Measurements from ENCODE around the gene ENOPH1. TPM values are rescaled to one million over a fixed set of nuclear protein-coding genes. Genes with fewer than 3 reads are reported as not detected.
A peak's percentile ranks its signal among the peaks of the same experiment; 100 is the strongest.

The ENOPH1 gene
- polyA plus RNA-seq, 1 donor from 2014 or later: 159 TPM

DNA sequence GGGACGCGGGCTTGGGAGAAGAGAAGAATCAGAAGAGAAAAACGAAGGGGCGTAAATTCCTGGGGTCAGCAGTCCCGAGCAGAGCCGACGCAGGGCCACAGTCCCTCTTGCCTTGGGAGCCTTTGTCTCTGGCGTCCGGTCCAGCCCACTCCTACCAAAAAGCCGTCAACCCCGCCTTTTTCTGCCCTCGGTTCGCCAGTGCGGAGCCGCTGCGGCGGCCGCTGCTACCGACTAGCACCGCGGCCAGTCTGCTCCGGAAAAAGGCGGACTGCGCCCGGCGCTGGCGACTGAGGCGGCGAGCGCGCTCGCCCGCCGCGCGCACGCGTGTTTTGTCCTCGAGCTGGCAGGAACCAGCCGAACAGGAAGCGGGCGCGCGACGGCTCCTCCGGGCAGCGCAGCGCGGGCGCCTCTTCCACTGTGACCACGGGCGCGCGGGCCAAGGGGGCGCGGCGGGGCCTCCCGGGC, 630 bp upstream of the ENOPH1 start:
- no peaks in the 10 kb centered on the region for H3K27me3 ChIP-seq (ENCODE audit: insufficient read depth, low read depth, low read length)
- H2AFZ ChIP-seq (ENCODE audit: low read depth, low read length): peak overlapping the region; percentile 28

DNA sequence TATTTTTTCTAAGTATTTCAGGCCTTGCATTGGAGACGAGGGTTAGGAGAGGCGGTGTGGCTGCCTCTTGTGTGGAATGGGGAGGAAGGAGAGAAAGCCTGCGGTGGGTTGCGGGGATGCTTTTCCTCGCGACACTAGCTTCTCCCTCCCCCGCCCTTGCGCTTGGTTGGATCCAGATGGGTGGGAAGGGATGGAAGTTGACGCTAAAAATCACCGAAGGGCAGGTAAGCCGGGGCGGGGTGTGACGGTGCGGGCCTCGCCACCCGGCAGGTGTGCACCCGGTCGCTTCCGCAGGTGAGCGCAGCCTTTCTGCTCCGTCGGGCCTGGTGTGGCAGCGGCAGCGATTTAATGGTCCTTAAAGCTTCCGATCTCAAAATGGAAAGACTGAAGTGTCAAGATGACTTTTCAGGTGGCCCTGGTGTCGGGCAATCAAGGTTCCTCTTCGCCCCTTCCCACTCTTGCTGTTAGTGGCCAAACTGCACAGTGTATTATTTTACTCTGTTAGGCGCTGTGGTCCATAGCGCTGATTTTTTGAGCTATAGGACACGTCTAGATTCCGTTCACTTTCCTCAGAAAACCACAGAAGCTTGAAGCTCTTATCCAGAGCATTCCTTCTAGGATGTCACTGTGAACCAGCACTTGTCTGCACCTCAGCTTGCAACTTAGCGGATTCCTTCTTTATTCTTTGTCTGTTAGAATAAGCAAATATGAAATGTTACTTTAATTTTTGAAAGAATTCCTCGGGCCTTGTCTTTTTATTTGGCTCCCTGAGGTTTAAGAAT, 765 bp downstream of the ENOPH1 start:
- H2AFZ ChIP-seq (ENCODE audit: low read depth, low read length): peak overlapping the region; percentile 69
- H3K9ac ChIP-seq (ENCODE audit: low read length): peak overlapping the region; percentile 100
- H3K4me3 ChIP-seq (ENCODE audit: low read length): peak overlapping the region; percentile 82
- peaks cover 3% of the 10 kb centered on the region for H3F3A ChIP-seq (ENCODE audit: insufficient read depth, low read length, poor library complexity, severe bottlenecking)
- peak overlapping the region; percentile 59 for H3K4me2 ChIP-seq (ENCODE audit: low read length)
- H3K9me2 ChIP-seq (ENCODE audit: insufficient read depth, low read length): no peaks in the 10 kb centered on the region
- H3K9me3 ChIP-seq (ENCODE audit: low read length): no peaks in the 10 kb centered on the region
- no peaks in the 10 kb centered on the region for H3K27me3 ChIP-seq (ENCODE audit: insufficient read depth, low read depth, low read length)
- H3K36me3 ChIP-seq (ENCODE audit: insufficient read depth, low read length): peaks cover 12% of the 10 kb centered on the region
- H4K20me1 ChIP-seq (ENCODE audit: insufficient read depth): peaks cover 26% of the 10 kb centered on the region
- TF ChIP-seq, protein P1, sequence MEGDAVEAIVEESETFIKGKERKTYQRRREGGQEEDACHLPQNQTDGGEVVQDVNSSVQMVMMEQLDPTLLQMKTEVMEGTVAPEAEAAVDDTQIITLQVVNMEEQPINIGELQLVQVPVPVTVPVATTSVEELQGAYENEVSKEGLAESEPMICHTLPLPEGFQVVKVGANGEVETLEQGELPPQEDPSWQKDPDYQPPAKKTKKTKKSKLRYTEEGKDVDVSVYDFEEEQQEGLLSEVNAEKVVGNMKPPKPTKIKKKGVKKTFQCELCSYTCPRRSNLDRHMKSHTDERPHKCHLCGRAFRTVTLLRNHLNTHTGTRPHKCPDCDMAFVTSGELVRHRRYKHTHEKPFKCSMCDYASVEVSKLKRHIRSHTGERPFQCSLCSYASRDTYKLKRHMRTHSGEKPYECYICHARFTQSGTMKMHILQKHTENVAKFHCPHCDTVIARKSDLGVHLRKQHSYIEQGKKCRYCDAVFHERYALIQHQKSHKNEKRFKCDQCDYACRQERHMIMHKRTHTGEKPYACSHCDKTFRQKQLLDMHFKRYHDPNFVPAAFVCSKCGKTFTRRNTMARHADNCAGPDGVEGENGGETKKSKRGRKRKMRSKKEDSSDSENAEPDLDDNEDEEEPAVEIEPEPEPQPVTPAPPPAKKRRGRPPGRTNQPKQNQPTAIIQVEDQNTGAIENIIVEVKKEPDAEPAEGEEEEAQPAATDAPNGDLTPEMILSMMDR (IDR thresholded peaks at IDR 0.05; ENCODE audit: poor library complexity, severe bottlenecking): no peak
- TF ChIP-seq EZH2 (IDR thresholded peaks at IDR 0.05; ENCODE audit: borderline replicate concordance, insufficient read depth, low read length, poor library complexity, severe bottlenecking) (no peak), TAF1 (IDR thresholded peaks at IDR 0.05; ENCODE audit: low read depth) (peak; percentile 79), EP300 (conservative IDR thresholded peaks at IDR 0.05; ENCODE audit: poor library complexity, severe bottlenecking) (no peak), POLR2AphosphoS5 (IDR thresholded peaks at IDR 0.05) (no peak), MXI1 (conservative IDR thresholded peaks at IDR 0.05; ENCODE audit: poor library complexity, severe bottlenecking) (no peak)
- TF ChIP-seq, protein P2, sequence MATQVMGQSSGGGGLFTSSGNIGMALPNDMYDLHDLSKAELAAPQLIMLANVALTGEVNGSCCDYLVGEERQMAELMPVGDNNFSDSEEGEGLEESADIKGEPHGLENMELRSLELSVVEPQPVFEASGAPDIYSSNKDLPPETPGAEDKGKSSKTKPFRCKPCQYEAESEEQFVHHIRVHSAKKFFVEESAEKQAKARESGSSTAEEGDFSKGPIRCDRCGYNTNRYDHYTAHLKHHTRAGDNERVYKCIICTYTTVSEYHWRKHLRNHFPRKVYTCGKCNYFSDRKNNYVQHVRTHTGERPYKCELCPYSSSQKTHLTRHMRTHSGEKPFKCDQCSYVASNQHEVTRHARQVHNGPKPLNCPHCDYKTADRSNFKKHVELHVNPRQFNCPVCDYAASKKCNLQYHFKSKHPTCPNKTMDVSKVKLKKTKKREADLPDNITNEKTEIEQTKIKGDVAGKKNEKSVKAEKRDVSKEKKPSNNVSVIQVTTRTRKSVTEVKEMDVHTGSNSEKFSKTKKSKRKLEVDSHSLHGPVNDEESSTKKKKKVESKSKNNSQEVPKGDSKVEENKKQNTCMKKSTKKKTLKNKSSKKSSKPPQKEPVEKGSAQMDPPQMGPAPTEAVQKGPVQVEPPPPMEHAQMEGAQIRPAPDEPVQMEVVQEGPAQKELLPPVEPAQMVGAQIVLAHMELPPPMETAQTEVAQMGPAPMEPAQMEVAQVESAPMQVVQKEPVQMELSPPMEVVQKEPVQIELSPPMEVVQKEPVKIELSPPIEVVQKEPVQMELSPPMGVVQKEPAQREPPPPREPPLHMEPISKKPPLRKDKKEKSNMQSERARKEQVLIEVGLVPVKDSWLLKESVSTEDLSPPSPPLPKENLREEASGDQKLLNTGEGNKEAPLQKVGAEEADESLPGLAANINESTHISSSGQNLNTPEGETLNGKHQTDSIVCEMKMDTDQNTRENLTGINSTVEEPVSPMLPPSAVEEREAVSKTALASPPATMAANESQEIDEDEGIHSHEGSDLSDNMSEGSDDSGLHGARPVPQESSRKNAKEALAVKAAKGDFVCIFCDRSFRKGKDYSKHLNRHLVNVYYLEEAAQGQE (IDR thresholded peaks at IDR 0.05; ENCODE audit: borderline replicate concordance): peak; percentile 7
- peak overlapping the region; percentile 100 for H3K27ac ChIP-seq (ENCODE audit: low read length)
- peaks cover 73% of the 10 kb centered on the region for H3K79me2 ChIP-seq (replicated peaks; ENCODE audit: insufficient read depth, low read length)

More for the DNA sequence above, 630 bp upstream of the ENOPH1 start:
- peak overlapping the region; percentile 100 for H3K9ac ChIP-seq (ENCODE audit: low read length)
- peak overlapping the region; percentile 100 for H3K27ac ChIP-seq (ENCODE audit: low read length)
- TF ChIP-seq, protein P2 (IDR thresholded peaks at IDR 0.05; ENCODE audit: borderline replicate concordance): peak; percentile 60
- TF ChIP-seq, protein P1 (IDR thresholded peaks at IDR 0.05; ENCODE audit: poor library complexity, severe bottlenecking): no peak
- peaks cover 3% of the 10 kb centered on the region for H3F3A ChIP-seq (ENCODE audit: insufficient read depth, low read length, poor library complexity, severe bottlenecking)
- peaks cover 38% of the 10 kb centered on the region for H4K20me1 ChIP-seq (ENCODE audit: insufficient read depth)
- H3K4me2 ChIP-seq (ENCODE audit: low read length): no peak overlapping the region
- no peaks in the 10 kb centered on the region for H3K9me2 ChIP-seq (ENCODE audit: insufficient read depth, low read length)
- H3K36me3 ChIP-seq (ENCODE audit: insufficient read depth, low read length): peaks cover 24% of the 10 kb centered on the region
- H3K4me3 ChIP-seq (ENCODE audit: low read length): peak overlapping the region; percentile 82
- peaks cover 73% of the 10 kb centered on the region for H3K79me2 ChIP-seq (replicated peaks; ENCODE audit: insufficient read depth, low read length)
- no peaks in the 10 kb centered on the region for H3K9me3 ChIP-seq (ENCODE audit: low read length)
